DOHH2 (cell line): ENCODE measurements around the gene MTMR11.
A peak's percentile ranks its signal among the peaks of the same experiment; 100 is the strongest.

Source experiments
- H3F3A ChIP-seq: fragments of 200-600 bp; sonication (generic), shearing (Covaris generic); 2 replicates; pipeline ENCODE4 v1.6.0; 2016; ENCODE audit warnings: antibody characterized with exemption, mild to moderate bottlenecking; ENCODE audit not compliant: control insufficient read depth, insufficient read depth
- H3K27ac ChIP-seq: fragments of 200-600 bp; sonication (generic); 2 replicates; pipeline ENCODE4 v1.5.1; 2014; ENCODE audit warnings: low read depth, mild to moderate bottlenecking, low read length, moderate library complexity
- H3K27me3 ChIP-seq: fragments of 200-600 bp; sonication (generic); 2 replicates; pipeline ENCODE4 v1.6.1; 2014; ENCODE audit warnings: mild to moderate bottlenecking, low read length, mixed read lengths; ENCODE audit not compliant: control insufficient read depth
- H3K36me3 ChIP-seq: fragments of 200-600 bp; sonication (generic); 2 replicates; pipeline ENCODE4 v1.6.1; 2014; ENCODE audit warnings: mild to moderate bottlenecking, low read length, moderate library complexity, mixed read lengths; ENCODE audit not compliant: control insufficient read depth
- H3K4me1 ChIP-seq: fragments of 200-600 bp; sonication (generic); 2 replicates; pipeline ENCODE4 v1.6.1; 2014; ENCODE audit warnings: mild to moderate bottlenecking, low read length, mixed read lengths; ENCODE audit not compliant: control insufficient read depth
- H3K4me2 ChIP-seq: fragments of 200-600 bp; sonication (generic); 2 replicates; pipeline ENCODE4 v1.6.0; 2014; ENCODE audit warnings: mild to moderate bottlenecking, low read length, moderate library complexity
- H3K4me3 ChIP-seq: fragments of 200-600 bp; sonication (generic); 2 replicates; pipeline ENCODE4 v1.5.1; 2014; ENCODE audit warnings: mild to moderate bottlenecking, low read length, mixed read lengths
- H3K79me2 ChIP-seq: fragments of 200-600 bp; sonication (generic); 2 replicates; pipeline ENCODE4 v1.6.1; 2014; ENCODE audit warnings: mild to moderate bottlenecking, low read length, mixed read lengths; ENCODE audit not compliant: control insufficient read depth
- H3K9me2 ChIP-seq: fragments of 200-600 bp; sonication (generic); replicated peaks from 2 replicates; pipeline ENCODE4 v1.6.1; 2014; ENCODE audit warnings: mild to moderate bottlenecking, low read length, mixed read lengths; ENCODE audit not compliant: control insufficient read depth
- H3K9me3 ChIP-seq: fragments of 200-600 bp; sonication (generic); 2 replicates; pipeline ENCODE4 v1.6.1; 2014; ENCODE audit warnings: antibody characterized with exemption, low read length, mixed read lengths; ENCODE audit not compliant: control insufficient read depth, insufficient read depth
- H4K20me1 ChIP-seq: fragments of 200-600 bp; sonication (generic); 2 replicates; pipeline ENCODE4 v1.6.0; 2014; ENCODE audit warnings: low read depth, mild to moderate bottlenecking, antibody characterized with exemption, low read length, moderate library complexity; ENCODE audit not compliant: control insufficient read depth, insufficient read depth
- EZH2phosphoT487 ChIP-seq: fragments of 200-600 bp; sonication (generic); IDR thresholded peaks from 2 replicates; pipeline ENCODE4 v1.6.1; 2017; ENCODE audit warnings: borderline replicate concordance, mild to moderate bottlenecking, antibody characterized with exemption, low read length, moderate library complexity, mixed read lengths
- TF ChIP-seq, protein P1 (sequence below): fragments of 200-600 bp; sonication (generic); IDR thresholded peaks from one replicate; pipeline ENCODE4 v1.5.1; 2014; ENCODE audit warnings: antibody characterized with exemption, mild to moderate bottlenecking, low read depth, low read length; ENCODE audit not compliant: poor library complexity, severe bottlenecking

MTMR11 gene

GRCh38 chr1:149916193-149916897 lies 20.3 kb downstream of the MTMR11 start:
- Histone ChIP-seq H3K9me3 (no peaks in the 10 kb centered on the region), H3K27me3 (peaks cover 23% of the 10 kb centered on the region), H3K9me2 (no peaks in the 10 kb centered on the region), H3K36me3 (no peaks in the 10 kb centered on the region; the same call in 1 of the 2 replicates), H3F3A (peaks cover 9% of the 10 kb centered on the region), H3K4me2 (peak overlapping the region; percentile 18; the same call in 1 of the 2 replicates), H3K4me3 (no peak overlapping the region), H4K20me1 (no peaks in the 10 kb centered on the region), H3K27ac (no peak overlapping the region), H3K4me1 (peaks cover 21% of the 10 kb centered on the region), H3K79me2 (no peaks in the 10 kb centered on the region)
- TF ChIP-seq, protein P1, sequence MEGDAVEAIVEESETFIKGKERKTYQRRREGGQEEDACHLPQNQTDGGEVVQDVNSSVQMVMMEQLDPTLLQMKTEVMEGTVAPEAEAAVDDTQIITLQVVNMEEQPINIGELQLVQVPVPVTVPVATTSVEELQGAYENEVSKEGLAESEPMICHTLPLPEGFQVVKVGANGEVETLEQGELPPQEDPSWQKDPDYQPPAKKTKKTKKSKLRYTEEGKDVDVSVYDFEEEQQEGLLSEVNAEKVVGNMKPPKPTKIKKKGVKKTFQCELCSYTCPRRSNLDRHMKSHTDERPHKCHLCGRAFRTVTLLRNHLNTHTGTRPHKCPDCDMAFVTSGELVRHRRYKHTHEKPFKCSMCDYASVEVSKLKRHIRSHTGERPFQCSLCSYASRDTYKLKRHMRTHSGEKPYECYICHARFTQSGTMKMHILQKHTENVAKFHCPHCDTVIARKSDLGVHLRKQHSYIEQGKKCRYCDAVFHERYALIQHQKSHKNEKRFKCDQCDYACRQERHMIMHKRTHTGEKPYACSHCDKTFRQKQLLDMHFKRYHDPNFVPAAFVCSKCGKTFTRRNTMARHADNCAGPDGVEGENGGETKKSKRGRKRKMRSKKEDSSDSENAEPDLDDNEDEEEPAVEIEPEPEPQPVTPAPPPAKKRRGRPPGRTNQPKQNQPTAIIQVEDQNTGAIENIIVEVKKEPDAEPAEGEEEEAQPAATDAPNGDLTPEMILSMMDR, result no peak
- no peak for TF ChIP-seq EZH2phosphoT487

- H3K4me2 ChIP-seq, result 0 out of 2 replicates have a peak overlapping the region, but pooled peaks have one; percentile 18
Observed at GRCh38 chr1:149915429-149916192, 21.1 kb downstream of the MTMR11 start.

DNA sequence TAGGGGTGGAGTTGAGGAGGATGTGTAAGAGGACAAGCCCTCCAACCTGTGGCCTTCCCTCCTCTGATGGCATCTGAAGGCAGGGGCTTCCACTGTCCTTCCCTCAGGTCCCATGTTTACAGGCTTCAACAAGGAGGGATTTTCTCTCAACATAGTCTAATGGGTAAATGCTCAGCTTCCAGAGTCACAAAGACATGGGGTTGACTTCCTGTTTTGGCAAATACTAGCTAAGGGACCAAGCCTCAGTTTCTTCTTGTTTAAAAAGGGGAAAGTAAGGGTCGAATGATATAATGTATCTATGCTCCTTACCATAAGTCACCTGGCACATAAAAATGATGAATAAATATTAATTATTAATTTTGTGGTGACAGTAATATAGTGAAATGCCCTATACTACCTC lies 22.1 kb downstream of the MTMR11 start:
- H3K79me2 ChIP-seq, result no peaks in the 10 kb centered on the region
- H3F3A ChIP-seq, result no peaks in the 10 kb centered on the region
- TF ChIP-seq EZH2phosphoT487, result no peak
- TF ChIP-seq, protein P1, result no peak
- no peaks in the 10 kb centered on the region for H3K9me3 ChIP-seq
- no peak overlapping the region for H3K27ac ChIP-seq
- peaks cover 28% of the 10 kb centered on the region for H3K27me3 ChIP-seq
- H4K20me1 ChIP-seq, result no peaks in the 10 kb centered on the region
- H3K4me2 ChIP-seq, result no peak overlapping the region
- peaks cover 21% of the 10 kb centered on the region for H3K4me1 ChIP-seq
- H3K9me2 ChIP-seq, result no peaks in the 10 kb centered on the region
- no peaks in the 10 kb centered on the region for H3K36me3 ChIP-seq
- H3K4me3 ChIP-seq, result no peak overlapping the region

More at GRCh38 chr1:149915429-149916192, 21.1 kb downstream of the MTMR11 start:
- Histone ChIP-seq H3K9me2 (no peaks in the 10 kb centered on the region), H3K36me3 (no peaks in the 10 kb centered on the region), H3K27ac (no peak overlapping the region), H3K9me3 (no peaks in the 10 kb centered on the region), H3K27me3 (peaks cover 23% of the 10 kb centered on the region), H3F3A (peaks cover 4% of the 10 kb centered on the region), H4K20me1 (no peaks in the 10 kb centered on the region), H3K4me3 (no peak overlapping the region), H3K79me2 (no peaks in the 10 kb centered on the region), H3K4me1 (peaks cover 21% of the 10 kb centered on the region)
- no peak for TF ChIP-seq EZH2phosphoT487
